ENCODE data around the gene RGMA.
"Not testable (repeated sequence)": the region's sequence is repeated elsewhere in the genome, so short reads cannot be mapped to it uniquely, and the experiment has no call there.

RGMA gene

DNA sequence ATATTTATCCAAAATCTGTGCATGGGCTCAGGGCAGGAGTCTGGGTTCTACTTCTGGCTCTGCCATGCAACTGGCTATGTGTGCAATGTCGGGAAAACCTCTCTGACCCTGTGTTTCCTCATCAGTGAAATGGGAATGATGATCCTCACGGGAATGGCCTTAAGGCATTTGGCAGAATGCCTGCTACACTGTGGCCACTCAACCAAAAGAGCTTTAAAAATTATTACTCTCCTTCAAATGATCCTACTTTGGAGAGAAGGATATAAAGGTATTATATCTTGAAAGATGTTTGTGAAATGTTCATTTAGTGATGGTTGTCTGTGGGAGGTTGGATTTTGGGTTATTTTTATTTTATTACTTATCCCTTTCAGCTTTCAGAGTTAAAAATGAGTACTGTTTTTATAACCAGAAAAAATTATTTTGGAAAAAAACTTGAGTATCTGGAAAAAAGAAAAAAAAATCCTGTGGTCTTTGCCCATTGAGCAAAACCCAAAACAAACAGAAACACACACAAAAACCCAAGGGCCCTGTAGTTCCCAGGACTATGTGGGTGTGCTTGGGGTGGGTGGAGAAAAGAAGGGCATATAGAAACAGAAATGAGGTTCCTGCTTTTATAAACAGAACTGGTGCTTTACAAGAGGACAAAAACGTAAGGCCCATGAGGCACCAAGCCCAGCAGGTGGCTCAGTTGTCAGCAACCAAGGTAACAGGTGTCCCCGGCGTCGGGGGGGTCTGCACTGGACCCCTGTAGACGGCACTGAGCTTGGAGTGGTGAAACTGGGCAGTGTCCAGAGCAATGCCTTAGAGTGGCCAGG lies 22.0 kb downstream of the RGMA start:
- no peak for DNase-seq (ENCODE audit: low read depth)

DNA sequence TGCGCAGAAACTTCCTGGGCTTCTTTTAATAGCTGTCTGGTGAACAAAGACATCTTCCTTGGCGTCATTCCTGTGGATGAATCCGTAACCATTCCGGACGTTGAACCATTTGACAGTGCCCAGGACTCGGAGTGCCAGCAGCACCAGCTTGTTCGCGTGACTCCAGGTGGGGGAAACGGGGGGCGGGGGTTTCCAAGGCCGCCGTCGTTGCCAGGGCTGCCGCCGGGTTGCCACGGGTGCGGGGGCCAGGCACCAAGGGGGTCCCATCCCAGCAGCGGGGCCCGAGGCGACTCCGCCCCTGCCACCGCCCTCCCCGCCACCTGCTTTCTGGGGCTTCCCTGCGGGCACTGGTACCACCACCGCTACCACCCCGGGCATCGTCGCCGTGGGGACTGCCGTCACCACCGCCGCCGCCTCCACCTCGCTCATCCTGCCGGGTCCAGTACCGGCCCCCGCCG lies 22.8 kb downstream of the RGMA start:
- DNase-seq (ENCODE audit: low read depth): no peak

DNA sequence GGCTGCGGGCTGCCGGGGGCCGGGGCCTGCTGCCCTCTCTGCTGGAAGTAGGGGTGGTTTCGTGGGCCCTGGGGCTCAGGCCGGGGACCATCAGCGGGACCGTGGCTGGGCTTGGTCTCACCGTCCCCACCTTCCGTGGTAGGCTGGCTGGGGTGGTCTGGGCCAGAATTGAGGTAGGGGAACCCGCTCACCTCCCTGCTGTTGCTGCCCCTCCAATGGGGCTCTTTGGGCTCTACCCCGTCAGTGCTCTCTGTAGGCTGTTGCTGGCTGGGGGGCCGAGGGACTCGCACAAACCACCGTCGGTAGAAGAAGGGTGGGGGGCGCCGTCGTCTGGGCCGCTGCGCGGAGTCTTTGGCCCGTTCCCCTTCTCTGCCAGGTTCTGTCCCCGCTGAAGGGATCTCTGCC lies 23.4 kb downstream of the RGMA start:
- DNase-seq (ENCODE audit: low read depth): no peak

GRCh38 chr15:93063796-93064690 lies 25.0 kb downstream of the RGMA start:
- DNase-seq (ENCODE audit: low read depth): no peak

- DNase-seq (ENCODE audit: low read depth): no peak
Measured at GRCh38 chr15:93063262-93063671, 25.7 kb downstream of the RGMA start.

GRCh38 chr15:93062628-93063261 lies 26.3 kb downstream of the RGMA start:
- not testable (repeated sequence) for DNase-seq (ENCODE audit: low read depth)

DNA sequence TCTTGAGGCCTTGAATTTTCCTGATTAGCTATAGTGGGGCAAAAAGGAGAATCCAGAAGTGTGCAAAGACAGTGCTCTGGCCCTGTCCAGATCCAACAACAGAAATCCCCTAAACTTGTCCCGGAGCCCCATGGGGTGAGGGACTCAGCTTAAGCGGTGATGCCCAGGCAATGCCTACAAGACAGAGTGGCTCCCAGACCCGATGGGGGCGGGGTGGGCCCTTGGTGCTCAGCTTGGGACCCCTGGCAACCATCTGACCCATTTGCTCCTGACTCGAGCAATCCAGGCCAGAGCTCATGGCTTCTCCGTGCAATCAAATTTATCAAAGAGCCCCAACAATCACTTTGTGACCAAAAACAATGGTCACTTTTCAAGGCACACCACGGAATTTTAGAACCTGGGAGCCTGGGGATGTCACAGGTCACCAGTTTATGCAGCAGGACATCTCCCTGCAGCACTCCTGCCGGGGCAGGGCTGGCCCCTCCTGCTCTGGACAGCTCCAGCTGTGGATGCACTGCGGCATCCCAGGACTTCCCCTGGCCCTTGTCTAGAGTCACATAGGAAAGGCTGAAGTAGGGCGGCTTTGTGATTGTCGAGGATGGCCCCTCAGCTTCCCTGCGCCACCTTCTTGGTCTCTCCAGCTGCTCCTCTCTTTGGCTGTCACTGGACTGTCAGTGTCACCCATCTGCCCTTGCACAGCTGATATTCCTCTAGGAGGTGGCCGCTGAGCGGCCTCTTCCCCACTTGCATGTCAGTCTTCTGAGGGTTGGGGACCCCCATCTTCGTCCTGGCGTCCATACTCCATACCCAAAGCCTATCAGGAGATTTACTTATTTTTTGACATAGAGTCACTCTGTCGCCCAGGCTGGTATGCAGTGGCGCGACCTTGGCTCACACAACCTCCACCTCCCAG lies 28.4 kb downstream of the RGMA start:
- DNase-seq (ENCODE audit: low read depth): no peak

DNA sequence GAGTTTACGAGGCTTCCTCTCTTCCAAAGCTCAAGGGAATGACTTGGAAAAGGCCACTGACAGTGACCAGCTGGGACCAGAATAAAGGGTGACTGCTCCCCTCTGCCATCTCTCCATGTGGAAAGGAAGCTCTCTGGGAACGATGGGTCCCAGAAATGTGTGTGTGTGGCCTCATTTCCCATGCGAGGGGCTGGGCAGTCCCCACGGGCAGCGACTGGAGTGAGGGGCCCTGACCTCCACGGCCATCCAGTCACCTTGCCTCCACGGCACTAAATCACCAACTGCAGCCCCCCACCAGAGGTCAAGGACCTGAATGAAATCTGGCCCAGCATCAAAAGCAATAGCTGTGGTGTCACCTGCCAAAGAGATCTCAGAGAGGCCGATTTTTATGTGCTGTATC lies 29.6 kb downstream of the RGMA start:
- DNase-seq (ENCODE audit: low read depth): no peak

GRCh38 chr15:93058904-93059427 lies 30.0 kb downstream of the RGMA start:
- no peak for DNase-seq (ENCODE audit: low read depth)

DNA sequence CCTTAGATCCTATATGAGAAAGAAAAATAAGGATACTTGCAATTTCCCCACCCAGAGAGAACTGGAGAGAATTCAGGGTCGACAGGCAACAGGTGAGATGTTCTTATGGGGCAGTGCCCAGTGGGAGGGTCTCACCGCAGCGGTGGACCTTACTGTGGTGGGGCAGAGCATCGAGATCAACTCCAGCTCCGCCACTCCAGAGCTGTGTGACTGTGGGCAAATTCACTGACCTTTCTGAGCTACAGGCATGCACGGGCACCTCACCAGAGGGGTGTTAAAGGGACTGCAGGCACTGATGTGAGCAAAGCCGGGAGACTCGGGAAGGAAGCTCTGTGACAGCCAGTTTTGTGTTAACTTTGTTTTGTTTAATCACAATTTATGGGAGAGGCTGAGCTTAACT lies 30.9 kb downstream of the RGMA start:
- DNase-seq (ENCODE audit: low read depth): no peak

GRCh38 chr15:93057618-93058017 lies 31.4 kb downstream of the RGMA start:
- no peak for DNase-seq (ENCODE audit: low read depth)

- DNase-seq (ENCODE audit: low read depth): no peak
Measured at GRCh38 chr15:93056836-93057235, 32.2 kb downstream of the RGMA start.

GRCh38 chr15:93055211-93055610 lies 33.8 kb downstream of the RGMA start:
- no peak for DNase-seq (ENCODE audit: low read depth)

GRCh38 chr15:93052090-93052879 lies 36.7 kb downstream of the RGMA start:
- DNase-seq (ENCODE audit: low read depth): no peak

GRCh38 chr15:93051236-93052089 lies 37.5 kb downstream of the RGMA start:
- DNase-seq (ENCODE audit: low read depth): no peak

DNA sequence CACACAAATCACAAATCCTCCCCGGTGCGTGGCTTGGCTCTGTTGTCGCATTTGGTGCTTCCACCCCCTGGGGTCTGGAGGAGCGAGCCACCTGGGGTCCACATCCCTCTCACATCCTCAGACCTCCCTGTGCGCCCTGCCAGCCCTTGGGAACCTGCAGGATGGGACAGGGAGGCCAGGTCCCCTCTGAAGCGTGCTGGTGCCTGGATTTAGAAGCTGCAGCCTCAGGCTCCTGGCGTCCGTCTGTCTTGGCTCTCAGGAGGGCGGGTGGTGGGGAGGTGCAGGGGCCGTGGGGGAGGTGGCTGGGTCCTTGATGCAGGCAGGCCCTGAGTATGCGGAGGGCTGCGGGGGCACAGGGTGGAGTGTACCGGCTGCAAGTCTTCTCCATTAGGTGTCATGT lies 38.4 kb downstream of the RGMA start:
- no peak for DNase-seq (ENCODE audit: low read depth)

DNA sequence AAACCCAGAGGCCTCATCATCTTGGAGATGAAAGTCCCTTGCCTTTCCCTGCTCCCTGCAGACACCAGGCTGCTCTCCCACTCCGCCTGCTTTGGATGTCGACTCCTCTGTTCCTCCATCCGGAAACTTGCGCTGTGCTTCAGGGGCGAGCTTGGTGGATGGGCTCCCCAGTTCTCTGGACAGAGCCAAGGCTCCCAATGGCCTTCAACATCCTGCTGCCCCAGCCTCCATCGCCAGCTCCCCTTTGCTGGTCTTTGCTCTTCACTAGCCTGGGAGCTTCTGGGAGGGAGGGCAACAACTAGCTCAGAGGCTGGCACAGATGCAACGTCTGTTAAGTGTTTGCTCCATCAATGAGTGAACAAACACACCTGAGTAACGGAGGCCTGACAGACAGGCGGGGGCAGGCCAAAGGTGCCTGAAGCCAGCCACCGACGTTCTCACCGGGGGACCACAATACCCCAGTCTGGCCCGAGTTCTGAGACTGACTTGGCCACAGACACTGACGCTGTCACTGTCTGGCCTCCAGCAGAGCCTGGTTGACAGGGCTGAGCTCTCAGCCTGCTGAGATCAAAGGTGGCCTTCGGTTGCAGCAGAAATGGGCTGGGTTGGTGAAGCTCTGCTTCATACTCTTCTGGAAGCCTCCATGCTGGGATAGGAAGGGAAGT lies 39.0 kb downstream of the RGMA start:
- DNase-seq (ENCODE audit: low read depth): no peak

DNA sequence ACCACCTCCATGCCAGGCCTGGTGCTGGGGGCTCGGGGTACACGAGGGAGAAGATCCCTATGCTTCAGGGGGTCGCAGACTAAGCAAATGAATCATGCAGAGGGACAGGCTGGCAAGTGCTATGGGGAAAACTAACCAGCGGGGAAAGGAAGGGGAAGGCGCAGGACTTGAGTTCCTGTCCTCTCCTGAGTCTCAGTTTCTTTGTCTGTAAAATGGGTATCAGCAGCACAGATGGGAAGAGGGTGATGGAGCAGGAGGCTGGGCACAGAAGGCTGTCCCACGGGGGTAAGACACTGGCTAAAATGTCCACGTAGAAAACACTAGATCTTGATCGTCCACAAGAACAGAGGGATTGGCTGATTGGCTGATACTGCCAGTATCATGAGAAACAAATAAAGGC lies 39.8 kb downstream of the RGMA start:
- DNase-seq (ENCODE audit: low read depth): no peak

- no peak for DNase-seq (ENCODE audit: low read depth)
Measured at GRCh38 chr15:93048759-93049161, 40.3 kb downstream of the RGMA start.

All from iris pigment epithelial cell (primary cell).